Measurements from ENCODE around the gene MS4A10.
A peak's percentile ranks its signal among the peaks of the same experiment; 100 is the strongest.

Gene MS4A10

DNA sequence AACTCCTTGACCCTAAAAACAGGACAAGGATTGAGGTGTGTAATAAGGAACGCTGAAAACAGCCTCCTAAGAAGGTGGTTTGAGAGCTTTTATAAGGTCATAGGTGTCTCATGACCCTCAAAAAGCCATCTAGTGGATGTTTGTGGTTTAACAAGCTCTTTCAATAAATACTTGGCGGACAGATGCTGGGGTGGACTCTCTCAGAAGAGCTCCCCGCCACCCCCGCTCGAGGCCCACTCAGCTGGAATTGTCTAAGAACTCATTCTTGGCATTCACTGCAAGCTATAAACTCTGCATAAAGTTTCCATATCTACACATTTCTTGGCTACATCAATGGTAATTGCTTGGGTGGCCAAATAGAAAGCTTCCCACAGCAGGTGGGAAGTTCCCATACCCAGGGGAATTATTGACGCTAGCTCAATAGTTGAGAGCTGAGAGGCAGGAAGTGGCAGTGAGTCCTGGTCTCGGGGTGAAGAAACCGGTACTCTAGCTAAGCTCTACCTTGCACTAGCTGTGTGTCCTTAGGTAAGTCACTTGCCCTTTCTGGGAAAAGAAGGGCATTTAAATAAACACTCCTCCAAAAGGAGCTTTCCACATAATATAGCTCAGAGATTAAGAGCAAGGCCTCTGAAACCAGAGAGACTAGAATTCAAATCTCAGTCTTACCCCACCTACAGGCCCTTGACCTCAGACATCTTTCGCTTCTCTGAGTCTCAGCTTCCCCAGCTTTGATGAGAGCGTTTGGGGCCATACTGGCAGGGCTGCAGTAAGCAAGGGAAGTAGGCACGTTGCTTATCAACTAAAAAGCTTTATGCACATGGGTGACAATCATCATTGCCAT lies 22.1 kb upstream of the MS4A10 start:
- H3K9ac ChIP-seq (ENCODE audit: insufficient read length) = no peak overlapping the region
- TF ChIP-seq POLR2AphosphoS5 (IDR thresholded peaks at IDR 0.05; ENCODE audit: borderline replicate concordance, low read depth, low read length) = no peak
- no peak for TF ChIP-seq FOXP2 (optimal IDR thresholded peaks at IDR 0.05; ENCODE audit: control extremely low read depth, extremely low read length, insufficient read depth)
- no peak for TF ChIP-seq EZH2 (IDR thresholded peaks at IDR 0.05)
- no peaks in the 10 kb centered on the region for H3K9me3 ChIP-seq (ENCODE audit: low read depth, low read length)
- H3K4me3 ChIP-seq = no peak overlapping the region
- no peaks in the 10 kb centered on the region for H3K36me3 ChIP-seq (ENCODE audit: insufficient read depth, low read length)
- H3K27ac ChIP-seq = no peak overlapping the region
- DNase-seq (ENCODE audit: low read depth, low spot score) = no peak

GRCh38 chr11:60763692-60764369 lies 21.3 kb upstream of the MS4A10 start:
- Histone ChIP-seq H3K9ac (ENCODE audit: insufficient read length) (no peak overlapping the region), H3K9me3 (ENCODE audit: low read depth, low read length) (no peaks in the 10 kb centered on the region), H3K36me3 (ENCODE audit: insufficient read depth, low read length) (no peaks in the 10 kb centered on the region), H3K27ac (no peak overlapping the region), H3K4me3 (no peak overlapping the region)
- DNase-seq (ENCODE audit: low read depth, low spot score) = no peak
- TF ChIP-seq EZH2 (IDR thresholded peaks at IDR 0.05) (no peak), FOXP2 (optimal IDR thresholded peaks at IDR 0.05; ENCODE audit: control extremely low read depth, extremely low read length, insufficient read depth) (no peak), POLR2AphosphoS5 (IDR thresholded peaks at IDR 0.05; ENCODE audit: borderline replicate concordance, low read depth, low read length) (no peak)

DNA sequence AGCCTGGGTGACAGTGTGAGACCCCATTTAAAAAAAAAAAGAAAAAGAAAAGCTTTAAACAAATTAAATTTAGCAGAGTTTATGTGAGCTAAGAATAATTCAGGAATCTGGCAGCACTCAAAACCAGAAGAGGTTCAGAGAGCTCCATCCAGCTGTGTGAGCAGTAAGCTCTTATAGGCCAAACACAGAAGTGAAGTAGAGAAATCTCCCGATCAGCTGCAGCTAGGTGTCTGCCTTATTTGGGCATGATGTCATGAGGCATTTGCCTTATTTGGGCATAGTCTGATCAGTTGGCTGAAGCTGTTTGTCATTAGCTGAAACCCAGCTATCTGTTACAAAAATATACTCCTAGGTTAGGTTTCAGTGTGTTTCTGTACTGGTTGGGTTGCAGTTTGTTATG lies 20.3 kb upstream of the MS4A10 start:
- no peak overlapping the region for H3K27ac ChIP-seq
- no peaks in the 10 kb centered on the region for H3K9me3 ChIP-seq (ENCODE audit: low read depth, low read length)
- no peak overlapping the region for H3K4me3 ChIP-seq
- no peaks in the 10 kb centered on the region for H3K36me3 ChIP-seq (ENCODE audit: insufficient read depth, low read length)
- DNase-seq (ENCODE audit: low read depth, low spot score) = no peak
- H3K9ac ChIP-seq (ENCODE audit: insufficient read length) = no peak overlapping the region
- no peak for TF ChIP-seq FOXP2 (optimal IDR thresholded peaks at IDR 0.05; ENCODE audit: control extremely low read depth, extremely low read length, insufficient read depth)
- TF ChIP-seq EZH2 (IDR thresholded peaks at IDR 0.05) = no peak
- no peak for TF ChIP-seq POLR2AphosphoS5 (IDR thresholded peaks at IDR 0.05; ENCODE audit: borderline replicate concordance, low read depth, low read length)

DNA sequence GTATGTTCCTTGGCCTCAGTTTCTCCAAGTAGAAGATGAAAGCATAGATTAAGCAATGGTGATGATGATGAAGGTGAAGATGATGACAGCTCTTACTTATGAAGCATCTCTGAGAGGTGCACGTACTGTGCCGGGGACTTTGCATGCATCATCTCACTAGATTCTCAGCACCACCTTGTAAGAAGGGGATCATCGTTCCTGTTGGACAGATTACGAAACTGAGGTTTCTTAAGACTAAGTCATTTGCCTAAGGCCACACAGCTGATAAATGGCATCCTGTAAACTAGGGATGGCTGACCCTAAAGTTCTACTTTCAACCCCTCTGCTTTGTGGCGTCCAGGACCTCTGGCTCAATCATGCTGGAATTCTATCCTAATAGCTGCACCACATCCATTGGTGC lies 19.8 kb upstream of the MS4A10 start:
- Histone ChIP-seq H3K9me3 (ENCODE audit: low read depth, low read length) (no peaks in the 10 kb centered on the region), H3K36me3 (ENCODE audit: insufficient read depth, low read length) (no peaks in the 10 kb centered on the region), H3K4me3 (no peak overlapping the region), H3K9ac (ENCODE audit: insufficient read length) (no peak overlapping the region), H3K27ac (no peak overlapping the region)
- no peak for TF ChIP-seq FOXP2 (optimal IDR thresholded peaks at IDR 0.05; ENCODE audit: control extremely low read depth, extremely low read length, insufficient read depth)
- no peak for TF ChIP-seq EZH2 (IDR thresholded peaks at IDR 0.05)
- no peak for DNase-seq (ENCODE audit: low read depth, low spot score)

- H3K4me3 ChIP-seq = no peak overlapping the region
- no peaks in the 10 kb centered on the region for H3K9me3 ChIP-seq (ENCODE audit: low read depth, low read length)
- TF ChIP-seq POLR2AphosphoS5 (IDR thresholded peaks at IDR 0.05; ENCODE audit: borderline replicate concordance, low read depth, low read length) (no peak), EZH2 (IDR thresholded peaks at IDR 0.05) (no peak), FOXP2 (optimal IDR thresholded peaks at IDR 0.05; ENCODE audit: control extremely low read depth, extremely low read length, insufficient read depth) (no peak)
- H3K9ac ChIP-seq (ENCODE audit: insufficient read length) = no peak overlapping the region
- H3K36me3 ChIP-seq (ENCODE audit: insufficient read depth, low read length) = no peaks in the 10 kb centered on the region
- H3K27ac ChIP-seq = no peak overlapping the region
- DNase-seq (ENCODE audit: low read depth, low spot score) = no peak
Observed at GRCh38 chr11:60766547-60766946, 18.6 kb upstream of the MS4A10 start.

GRCh38 chr11:60767388-60767811 lies 17.7 kb upstream of the MS4A10 start:
- Histone ChIP-seq H3K4me3 (peak overlapping the region; percentile 21; the same call in 1 of the 2 replicates), H3K9me3 (ENCODE audit: low read depth, low read length) (no peaks in the 10 kb centered on the region), H3K9ac (ENCODE audit: insufficient read length) (no peak overlapping the region), H3K27ac (no peak overlapping the region), H3K36me3 (ENCODE audit: insufficient read depth, low read length) (no peaks in the 10 kb centered on the region)
- no peak for DNase-seq (ENCODE audit: low read depth, low spot score)
- no peak for TF ChIP-seq EZH2 (IDR thresholded peaks at IDR 0.05)
- no peak for TF ChIP-seq POLR2AphosphoS5 (IDR thresholded peaks at IDR 0.05; ENCODE audit: borderline replicate concordance, low read depth, low read length)
- TF ChIP-seq FOXP2 (optimal IDR thresholded peaks at IDR 0.05; ENCODE audit: control extremely low read depth, extremely low read length, insufficient read depth) = no peak

GRCh38 chr11:60768202-60768601 lies 16.9 kb upstream of the MS4A10 start:
- no peak overlapping the region for H3K9ac ChIP-seq (ENCODE audit: insufficient read length)
- DNase-seq (ENCODE audit: low read depth, low spot score) = no peak
- TF ChIP-seq EZH2 (IDR thresholded peaks at IDR 0.05) = no peak
- no peak for TF ChIP-seq POLR2AphosphoS5 (IDR thresholded peaks at IDR 0.05; ENCODE audit: borderline replicate concordance, low read depth, low read length)
- no peak for TF ChIP-seq FOXP2 (optimal IDR thresholded peaks at IDR 0.05; ENCODE audit: control extremely low read depth, extremely low read length, insufficient read depth)
- H3K36me3 ChIP-seq (ENCODE audit: insufficient read depth, low read length) = no peaks in the 10 kb centered on the region
- H3K9me3 ChIP-seq (ENCODE audit: low read depth, low read length) = no peaks in the 10 kb centered on the region
- no peak overlapping the region for H3K27ac ChIP-seq
- H3K4me3 ChIP-seq = no peak overlapping the region

GRCh38 chr11:60769273-60769672 lies 15.9 kb upstream of the MS4A10 start:
- H3K9ac ChIP-seq (ENCODE audit: insufficient read length) = no peak overlapping the region
- no peak overlapping the region for H3K4me3 ChIP-seq
- TF ChIP-seq FOXP2 (optimal IDR thresholded peaks at IDR 0.05; ENCODE audit: control extremely low read depth, extremely low read length, insufficient read depth) (no peak), POLR2AphosphoS5 (IDR thresholded peaks at IDR 0.05; ENCODE audit: borderline replicate concordance, low read depth, low read length) (no peak), EZH2 (IDR thresholded peaks at IDR 0.05) (no peak)
- no peaks in the 10 kb centered on the region for H3K9me3 ChIP-seq (ENCODE audit: low read depth, low read length)
- H3K36me3 ChIP-seq (ENCODE audit: insufficient read depth, low read length) = no peaks in the 10 kb centered on the region
- no peak overlapping the region for H3K27ac ChIP-seq
- no peak for DNase-seq (ENCODE audit: low read depth, low spot score)
